Measurements from ENCODE around the gene SLC43A2.

The SLC43A2 gene

DNA sequence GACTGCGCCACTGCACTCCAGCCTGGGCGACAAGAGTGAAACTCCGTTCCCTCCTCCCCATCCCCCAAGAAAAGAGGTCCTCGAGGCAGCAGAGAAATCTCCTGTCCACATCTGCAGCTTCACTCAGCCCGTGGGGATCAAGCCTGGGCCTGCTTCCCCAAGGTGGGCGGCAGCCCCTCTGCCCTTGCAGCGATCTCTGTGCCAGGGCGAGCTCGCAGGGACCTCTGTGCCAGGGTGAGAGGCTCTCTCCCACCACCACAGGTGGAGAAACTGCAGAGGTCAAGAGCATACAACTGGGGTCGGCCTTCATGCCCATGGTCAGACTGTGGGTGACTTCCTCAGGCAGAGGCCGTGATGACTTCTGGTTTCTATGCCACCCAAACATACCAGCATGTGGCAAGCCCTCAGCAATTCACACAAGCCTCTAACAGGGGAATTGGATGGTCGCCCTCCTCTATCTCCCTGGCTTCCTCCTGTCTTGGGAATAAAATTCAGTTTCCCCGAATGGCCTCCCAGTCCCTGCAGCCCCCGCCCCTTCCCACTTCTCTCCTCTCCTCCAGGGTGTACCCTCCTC, 5.5 kb downstream of the SLC43A2 start:
- DNase-seq (ENCODE audit: low read depth in 2 of 2), result no peak

DNA sequence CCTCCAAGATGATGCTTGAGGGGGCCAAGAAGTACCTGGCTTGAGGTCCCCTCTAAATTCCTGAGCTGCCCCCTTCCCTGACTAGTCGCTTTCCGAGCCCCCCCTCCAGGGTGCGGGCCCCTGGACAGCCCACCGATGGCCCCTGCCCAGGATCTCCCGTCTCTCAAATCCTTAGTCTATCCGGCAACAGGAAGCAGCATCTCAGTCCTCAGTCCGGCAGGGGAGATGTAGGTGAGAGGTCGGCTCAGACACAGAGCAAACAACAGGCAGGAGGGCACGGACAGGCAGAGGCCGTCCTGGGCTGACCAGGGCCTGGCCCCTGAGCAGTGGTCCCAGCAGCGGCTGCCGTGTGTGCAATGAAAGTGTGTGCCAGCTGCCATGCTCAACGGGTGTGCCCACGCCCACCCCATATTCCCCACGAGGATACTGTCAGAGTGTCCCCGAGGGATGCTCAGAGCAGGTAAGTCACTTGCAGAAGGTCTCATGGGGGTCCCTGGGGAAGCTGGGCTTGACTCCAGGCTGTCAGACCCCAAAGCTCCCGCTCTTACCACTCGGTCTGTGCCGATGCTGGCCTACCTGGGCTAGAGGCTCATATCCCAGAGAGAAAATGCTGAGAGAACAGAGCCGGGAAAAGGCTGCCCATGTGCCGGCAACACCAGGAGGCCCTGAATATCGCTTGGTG, 7.2 kb downstream of the SLC43A2 start:
- no peak for DNase-seq (ENCODE audit: low read depth in 2 of 2)

DNA sequence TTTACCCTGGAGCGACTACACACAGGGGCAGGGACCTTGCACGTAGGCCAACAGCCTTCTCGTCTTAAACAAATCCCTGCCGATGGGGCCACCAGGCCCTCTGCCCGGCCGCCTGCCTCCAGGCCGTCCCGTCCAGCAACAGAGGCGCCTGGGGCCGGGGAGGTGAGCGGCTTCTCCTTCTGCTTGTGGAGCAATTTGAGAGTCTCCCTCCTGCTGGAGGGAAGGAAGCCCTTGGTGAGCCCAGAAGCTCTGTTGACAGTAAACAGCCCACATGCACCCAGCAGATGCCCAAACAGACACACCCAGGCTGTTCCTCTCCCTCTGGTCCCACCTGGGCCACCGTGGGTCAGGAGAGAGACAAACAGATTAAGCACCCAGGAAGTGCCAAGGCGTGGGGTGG, 8.1 kb downstream of the SLC43A2 start:
- no peak for DNase-seq (ENCODE audit: low read depth in 2 of 2)

DNA sequence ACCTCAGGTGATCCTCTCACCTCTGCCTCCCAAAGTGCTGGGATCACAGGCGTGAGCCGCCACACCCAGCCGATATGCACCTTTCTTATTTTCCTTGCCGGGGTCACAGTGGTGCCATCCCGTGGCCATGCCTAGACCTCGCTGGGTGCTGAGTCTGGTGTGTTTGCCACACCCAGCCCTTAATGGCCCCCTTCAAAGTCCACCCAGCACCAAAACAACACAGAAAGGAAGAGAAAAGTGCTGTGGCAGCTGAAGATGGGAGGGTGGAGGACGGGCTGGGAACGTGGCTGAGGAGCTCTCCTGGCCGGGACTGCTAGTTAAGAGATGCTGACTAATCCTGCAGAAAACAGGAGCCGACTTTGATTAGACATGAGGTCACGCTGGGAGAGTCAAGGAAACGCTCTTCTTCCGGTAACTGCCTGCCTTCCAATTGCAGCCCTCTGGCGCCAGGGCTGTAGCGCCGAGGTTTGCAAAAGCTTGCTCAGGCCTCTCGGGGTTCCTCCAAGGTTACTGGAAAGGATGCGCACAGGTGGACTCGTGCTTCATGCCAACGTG, 10.9 kb downstream of the SLC43A2 start:
- no peak for DNase-seq (ENCODE audit: low read depth in 2 of 2)

DNA sequence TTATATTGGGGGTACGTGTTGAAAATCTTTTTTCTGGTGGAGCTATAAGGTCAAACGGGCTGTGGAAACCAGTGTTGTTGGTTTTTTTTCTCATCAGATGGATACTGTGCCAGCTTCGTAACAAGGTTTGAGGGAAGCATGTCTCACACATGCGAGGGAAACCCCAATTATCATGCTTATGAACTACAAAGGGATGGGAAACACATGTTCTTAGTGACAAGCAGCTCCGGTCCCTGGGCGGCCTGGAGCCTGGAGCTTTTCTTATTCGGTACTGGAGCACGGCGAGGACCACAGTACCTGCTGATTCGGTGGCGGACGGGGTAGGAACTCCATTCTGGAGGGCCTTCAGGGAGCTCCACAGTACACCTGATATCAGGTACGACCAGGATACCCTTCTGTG, 12.5 kb downstream of the SLC43A2 start:
- no peak for DNase-seq (ENCODE audit: low read depth in 2 of 2)

DNA sequence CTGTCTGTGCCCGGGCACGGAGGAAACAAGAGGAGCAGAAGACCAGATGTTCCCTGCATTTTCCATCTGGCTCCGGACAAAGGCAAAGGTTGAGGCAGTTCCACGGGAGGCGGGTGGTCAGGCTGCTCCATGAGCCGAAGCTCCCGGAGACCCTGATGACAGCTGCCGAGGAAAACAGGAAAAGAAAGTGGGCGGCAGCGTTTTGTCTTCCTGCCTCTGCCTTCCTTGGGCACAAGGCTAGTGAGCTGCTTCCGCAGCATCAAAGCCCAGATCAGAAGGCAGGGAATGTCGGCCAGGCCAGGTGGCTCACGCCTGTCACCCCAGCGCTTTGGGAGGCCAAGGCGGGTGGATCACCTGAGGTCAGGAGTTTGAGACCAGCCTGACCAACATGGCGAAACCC, 16.2 kb downstream of the SLC43A2 start:
- no peak for DNase-seq (ENCODE audit: low read depth in 2 of 2)

DNA sequence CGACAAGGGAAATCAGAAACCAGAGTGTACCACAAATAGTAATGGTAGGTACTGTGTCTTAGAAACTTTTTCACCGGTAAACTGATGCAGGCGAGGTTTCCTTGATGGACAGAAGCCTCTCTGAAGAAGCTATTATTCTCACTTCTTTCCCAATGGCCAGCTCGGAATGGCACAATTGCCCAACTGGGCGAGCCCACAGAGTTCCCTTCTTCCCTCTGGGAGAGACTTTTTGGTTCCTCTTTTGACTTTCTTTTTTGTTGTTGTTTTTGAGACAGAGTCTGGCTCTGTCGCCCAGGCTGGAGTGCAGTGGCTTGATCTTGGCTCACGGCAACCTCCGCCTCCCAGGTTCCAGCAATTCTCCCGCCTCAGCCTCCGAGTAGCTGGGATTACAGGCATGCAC, 16.9 kb downstream of the SLC43A2 start:
- DNase-seq (ENCODE audit: low read depth in 2 of 2), result no peak

DNA sequence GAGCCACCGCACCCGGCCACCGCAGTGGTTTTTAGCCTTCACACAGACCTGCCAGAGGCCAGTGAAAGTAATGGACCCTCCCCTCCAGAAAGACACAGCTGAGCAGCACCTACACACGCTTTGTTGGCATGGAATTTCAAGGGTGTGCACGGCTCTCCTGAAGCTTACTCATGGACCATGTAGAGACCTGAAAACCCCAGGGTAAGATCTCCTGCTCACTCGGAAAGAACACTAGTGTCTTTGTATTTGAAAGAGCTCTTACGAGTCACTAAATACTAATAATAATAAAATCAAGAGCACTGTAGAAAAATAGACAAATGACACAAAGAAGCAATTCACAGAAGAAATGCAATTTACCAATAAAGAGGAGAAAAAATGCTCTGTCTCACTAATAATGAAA, 20.0 kb downstream of the SLC43A2 start:
- no peak for DNase-seq (ENCODE audit: low read depth in 2 of 2)

DNA sequence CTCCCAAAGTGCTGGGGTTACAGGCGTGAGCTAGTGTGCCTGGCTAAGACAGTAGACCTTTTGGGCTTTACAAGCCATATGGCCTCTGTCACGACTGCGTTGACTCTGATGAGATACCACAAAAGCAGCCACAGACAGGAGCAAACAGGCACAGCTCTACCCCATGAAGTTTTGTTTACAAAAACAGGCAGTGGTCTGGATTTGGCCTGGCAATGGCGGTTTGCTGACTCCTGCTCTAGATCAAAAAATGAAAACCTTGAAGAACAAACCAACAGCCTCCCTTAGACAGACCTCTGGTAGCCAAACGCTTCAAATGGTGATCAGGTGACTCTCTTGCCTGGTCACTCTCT, 20.7 kb downstream of the SLC43A2 start:
- DNase-seq (ENCODE audit: low read depth in 2 of 2), result no peak

DNA sequence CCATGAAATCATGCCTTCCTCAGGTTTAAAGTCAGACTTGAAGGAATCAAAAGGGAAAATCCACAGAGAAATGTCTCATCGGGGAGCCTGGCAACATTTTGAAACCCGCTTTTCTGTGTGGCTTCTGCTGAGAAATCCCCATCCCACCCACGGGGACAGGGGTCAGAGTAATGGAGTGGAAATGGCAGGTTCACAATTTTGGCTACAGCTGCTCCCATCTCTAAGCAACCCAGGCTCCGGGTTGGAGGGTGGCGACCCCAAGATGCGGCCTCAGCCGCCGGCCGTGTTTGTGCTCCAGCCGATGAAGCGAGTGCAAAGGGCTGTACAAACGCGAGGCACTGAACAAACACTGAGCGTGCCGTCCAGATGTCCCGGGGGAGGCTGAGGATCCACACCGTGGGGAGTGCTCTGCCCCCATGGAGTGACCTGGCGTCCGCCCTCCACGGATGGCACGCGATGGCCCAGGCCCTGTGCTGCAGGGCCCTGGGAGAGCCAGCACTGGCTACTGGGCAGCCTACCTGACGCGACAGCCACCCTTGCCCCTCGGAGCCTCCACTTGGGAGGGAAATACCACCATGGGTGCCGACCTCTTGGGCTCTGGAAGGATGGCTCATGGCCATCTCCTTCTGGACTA, 22.2 kb downstream of the SLC43A2 start:
- DNase-seq (ENCODE audit: low read depth in 2 of 2), result no peak

DNA sequence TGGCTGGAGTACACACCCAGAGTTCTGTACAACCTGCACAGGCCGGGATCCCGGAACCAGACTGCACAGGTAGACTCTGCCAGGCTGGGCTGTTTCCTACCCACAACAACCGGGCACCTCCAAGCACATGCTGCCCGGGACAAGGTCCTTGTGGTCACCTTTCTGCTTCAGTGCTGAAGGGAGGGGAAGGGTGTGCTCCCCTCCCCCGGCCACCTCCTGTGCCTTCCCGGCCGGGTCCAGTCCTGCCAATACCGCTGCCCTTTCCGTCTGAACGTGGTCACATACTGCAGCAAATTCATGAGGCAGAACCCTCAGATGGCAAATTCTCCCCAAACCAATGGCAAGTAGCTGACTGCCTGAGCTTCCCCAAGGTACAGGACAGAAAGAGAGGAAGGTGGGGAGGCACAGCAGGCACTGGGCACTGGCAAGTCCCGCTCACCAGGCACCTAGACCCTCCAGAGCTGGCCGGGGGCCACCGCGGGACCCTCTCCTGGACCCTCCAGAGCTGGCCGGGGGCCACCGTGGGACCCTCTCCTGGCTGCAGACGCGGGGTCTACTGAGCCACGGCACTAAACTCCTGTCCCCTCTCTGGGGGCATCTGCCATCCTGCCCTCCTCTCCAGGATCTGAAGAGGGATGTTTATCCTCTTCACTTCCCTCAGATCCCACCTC, 22.8 kb downstream of the SLC43A2 start:
- DNase-seq (ENCODE audit: low read depth in 2 of 2), result no peak

DNA sequence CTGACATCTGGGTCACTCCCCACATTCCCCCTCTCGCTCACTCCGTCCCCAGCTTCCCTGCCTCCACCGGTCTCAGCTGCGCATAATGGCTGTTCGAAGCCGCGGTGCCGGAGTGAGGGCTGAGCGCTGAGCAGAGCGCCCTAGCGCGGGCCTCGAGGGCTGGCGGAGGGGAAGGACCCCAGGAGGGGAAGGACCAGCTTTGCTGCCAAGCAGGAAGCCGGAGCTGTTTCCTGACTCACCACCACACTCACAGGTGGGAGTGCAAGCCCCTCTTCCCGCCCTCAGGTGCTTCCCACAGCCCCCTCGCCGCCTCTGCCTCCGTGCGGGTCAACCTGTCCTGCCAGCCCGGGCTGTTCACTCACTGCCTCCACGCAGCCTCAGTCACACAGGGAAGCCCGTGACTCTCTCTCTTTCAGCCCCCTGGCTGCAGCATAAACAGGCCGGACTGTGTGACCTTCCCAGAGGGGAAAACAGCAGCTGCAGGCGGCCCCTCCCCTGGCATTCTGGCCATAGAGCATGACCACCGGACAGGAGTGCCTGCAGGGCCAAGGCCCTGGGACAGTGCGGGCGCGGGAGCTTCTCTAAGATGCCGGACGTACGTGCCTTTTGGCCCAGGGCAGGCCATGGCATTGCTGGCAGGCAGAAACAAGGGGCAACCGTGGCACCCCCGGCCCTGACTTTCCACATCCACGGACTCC, 23.7 kb downstream of the SLC43A2 start:
- no peak for DNase-seq (ENCODE audit: low read depth in 2 of 2)

DNA sequence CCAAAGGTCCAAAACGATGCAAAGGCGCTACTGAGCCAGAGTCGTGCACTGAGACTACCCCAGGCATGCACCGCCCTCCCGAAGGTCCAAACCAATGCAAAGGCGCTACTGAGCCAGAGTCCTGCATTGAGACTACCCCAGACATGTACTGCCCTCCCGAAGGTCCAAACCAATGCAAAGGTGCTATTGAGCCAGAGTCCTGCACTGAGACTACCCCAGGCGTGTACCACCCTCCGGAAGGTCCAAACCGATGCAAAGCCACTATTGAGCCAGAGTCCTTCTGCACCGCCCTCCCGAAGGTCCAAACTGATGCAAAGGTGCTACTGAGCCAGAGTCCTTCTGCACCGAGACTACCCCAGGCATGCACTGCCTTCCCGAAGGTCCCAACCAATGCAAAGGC, 27.1 kb downstream of the SLC43A2 start:
- DNase-seq (ENCODE audit: low read depth in 2 of 2), result no peak

DNA sequence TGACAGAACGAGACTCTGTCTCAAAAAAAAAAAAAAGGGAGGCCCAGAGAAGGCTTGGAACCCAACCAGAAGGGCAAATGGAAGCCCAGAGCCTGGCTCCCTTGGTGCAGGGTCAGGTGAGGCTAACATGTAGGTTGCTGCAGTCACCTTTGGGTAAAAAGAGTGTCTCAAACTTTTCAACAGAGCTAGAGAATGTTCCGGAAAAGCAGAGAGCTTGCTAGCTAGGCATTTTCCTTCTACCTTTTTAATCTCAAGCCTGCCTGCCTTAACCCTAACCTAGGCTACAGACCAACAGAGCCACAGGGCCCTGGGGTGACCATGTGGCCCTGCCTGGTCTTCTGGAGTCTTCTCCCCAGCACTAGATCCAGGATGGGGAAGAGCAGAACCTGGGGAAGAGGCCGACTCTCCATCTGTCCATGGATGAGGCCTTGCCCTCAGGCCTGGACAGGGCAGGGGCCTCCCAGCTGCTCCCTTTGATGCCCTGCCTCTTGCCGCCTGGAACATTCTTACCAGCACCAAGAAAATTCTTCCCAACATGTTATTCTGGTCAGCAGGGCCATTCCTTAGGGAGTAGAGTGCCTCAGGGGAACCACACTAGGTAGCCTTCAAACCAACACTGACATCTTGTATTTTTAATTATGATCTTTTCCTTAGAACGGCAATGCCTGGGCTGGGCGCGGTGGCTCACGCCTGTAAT, 30.1 kb downstream of the SLC43A2 start:
- DNase-seq (ENCODE audit: low read depth in 2 of 2), result no peak

DNA sequence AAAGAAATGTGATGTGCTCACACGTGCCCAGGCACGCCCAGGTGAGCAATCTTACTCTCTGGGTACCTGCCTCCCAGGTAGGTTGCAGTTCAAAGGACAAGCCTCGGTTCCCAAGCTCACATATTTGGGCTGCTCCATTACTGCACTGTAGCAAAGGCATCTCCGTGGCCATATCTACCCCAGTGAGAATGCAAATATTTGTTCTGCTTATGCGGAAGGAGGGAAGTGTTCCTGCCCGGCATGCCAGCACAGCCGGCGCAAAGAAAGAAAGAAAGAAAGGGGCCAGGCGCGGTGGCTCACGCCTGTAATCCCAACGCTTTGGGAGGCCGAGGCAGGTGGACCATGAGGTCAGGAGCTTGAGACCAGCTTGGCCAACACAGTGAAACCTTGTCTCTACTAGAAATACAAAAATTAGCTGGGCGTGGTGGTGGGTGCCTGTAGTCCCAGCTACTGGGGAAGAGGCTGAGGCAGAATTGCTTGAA, 30.7 kb downstream of the SLC43A2 start:
- no peak for DNase-seq (ENCODE audit: low read depth in 2 of 2)

DNA sequence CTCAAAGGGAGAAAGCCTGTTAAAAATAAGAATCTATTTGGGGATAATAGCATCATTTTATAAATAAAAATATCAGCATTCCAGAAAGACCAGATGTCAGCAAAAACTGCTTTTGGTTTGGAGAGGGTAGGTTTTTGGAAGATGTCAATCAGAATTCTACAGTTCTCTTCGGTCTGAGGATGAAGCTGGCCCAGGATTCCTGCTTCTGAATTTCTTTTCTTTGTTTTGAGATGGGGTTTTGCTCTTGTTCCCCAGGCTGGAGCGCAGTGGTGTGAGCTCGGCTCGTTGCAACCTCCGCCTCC, 35.1 kb downstream of the SLC43A2 start:
- no peak for DNase-seq (ENCODE audit: low read depth in 2 of 2)

DNA sequence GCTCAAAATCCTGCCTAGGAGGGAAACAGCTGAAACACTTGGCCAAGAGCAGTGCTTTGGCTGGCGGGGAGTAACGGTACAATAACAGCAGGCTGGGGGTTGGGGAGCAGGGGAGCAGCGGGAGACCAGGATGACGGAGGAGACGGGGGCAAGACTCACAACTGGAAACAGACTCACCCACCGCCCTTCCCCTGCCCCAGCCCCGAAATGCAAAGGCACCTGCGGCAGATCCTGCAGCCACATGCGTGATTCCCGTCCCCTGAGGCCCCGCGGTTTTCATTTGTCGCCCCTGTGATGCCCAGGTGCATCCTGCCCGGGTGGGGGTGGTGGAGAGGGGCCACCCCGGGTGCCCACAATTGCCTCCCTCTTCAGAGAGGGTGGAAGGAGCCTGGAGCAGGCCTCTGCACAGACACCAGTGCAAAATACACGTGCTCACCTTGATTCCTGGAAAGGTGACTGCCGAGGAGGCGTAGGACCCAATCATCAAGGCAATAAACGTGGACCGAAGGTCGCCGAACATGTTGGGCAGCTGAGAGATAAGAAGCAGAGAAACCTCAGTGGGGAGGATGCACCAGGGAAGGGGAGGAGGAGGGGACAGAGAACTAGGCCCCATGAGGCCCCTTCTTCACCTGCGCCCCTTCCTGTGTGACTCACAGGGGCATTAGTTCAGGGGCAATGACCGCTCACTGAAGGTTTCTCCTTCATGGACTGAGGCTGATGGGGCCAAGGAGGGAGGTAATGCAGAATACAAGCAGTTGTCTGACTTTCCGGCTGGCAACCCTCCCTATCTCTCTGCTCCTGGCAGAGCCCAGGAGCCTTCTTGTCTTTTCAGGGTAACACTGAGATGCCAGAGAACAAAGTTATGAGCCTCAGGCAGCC, 35.6 kb downstream of the SLC43A2 start:
- no peak for DNase-seq (ENCODE audit: low read depth in 2 of 2)

DNA sequence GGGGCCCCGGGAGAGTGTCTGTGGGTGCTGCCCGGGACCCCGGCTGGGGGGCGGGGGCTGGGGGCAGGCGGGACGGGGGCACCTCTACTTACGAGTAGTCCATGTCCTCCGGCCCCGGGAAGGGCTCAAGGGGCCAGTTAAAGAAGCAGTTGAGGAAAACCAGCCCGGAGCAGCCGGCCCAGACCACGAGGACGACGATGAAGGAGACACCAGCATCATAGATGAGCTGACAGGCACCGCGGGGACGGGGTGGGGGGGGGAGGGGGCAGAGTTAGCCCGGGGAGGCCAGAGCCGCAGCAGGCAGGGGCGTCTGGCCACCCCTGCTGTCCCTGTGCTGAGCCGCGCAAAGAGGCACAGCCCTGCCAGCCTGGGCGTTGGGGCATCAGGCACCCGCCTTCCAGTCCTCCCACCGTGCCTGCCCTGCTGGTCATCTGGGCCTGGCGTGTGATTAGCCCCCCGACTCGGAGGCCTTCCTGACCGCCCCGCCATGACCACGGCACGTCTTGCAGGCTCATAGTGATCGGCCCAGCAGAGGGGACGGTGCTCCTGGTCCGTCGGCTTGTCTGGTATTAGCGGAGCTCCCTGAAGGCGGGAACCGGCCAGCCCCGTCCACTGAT, 37.1 kb downstream of the SLC43A2 start:
- DNase-seq (ENCODE audit: low read depth in 2 of 2), result no peak

DNA sequence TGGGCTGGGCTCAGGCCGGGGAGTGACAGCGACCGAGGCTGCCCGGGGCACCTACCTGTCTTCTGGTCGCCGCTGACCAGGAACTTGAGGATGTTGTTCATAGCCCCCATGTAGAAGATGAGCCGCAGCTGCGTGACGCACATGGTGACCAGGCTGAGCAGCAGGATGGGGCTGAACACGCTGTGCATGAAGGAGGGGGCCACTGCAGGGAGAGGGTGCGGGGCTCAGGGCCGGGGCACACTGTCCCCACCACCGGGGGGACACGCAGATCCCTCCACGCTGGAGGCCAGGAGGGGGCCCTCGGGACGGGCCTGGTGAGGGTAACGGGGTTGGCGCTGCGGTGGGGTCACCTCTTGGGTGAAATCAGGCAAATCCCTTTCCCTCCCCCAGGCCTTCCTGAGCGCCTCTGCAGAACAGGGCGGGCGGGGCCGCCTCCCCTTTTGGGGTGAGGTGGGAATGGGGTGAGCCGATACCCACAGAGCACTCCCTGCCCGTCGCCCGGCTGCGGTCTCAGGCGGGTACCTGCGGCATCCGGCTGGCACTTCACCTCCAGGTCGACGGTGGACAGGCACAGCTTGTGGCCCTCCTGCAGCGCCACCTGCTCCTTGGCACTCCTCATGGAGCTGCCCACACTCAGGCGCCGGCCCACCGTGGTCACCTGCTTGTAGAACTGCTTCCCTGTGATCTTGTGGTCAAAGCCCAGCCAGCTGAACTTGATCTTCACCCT, 37.7 kb downstream of the SLC43A2 start:
- no peak for DNase-seq (ENCODE audit: low read depth in 2 of 2)
